ENCODE results near the gene ITIH1.

DNA sequence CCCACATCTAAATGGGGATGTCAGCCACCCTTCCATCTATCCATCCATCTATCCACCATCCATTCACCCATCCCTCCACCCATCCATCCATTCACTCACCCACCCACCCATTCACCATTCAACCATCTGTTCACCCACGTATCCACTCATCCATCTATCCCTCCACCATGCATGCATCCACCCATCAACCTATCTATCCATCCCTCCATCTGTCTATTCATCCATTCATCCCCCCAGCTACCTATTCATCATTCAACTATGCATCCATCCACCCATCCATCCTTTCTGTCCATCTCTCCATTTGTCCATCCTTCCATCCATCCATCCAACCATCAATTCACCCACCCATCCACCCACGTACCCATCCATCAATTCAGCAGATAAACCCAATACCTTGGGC is 31.8 kb downstream of the ITIH1 start:
- TF ChIP-seq, protein P1, sequence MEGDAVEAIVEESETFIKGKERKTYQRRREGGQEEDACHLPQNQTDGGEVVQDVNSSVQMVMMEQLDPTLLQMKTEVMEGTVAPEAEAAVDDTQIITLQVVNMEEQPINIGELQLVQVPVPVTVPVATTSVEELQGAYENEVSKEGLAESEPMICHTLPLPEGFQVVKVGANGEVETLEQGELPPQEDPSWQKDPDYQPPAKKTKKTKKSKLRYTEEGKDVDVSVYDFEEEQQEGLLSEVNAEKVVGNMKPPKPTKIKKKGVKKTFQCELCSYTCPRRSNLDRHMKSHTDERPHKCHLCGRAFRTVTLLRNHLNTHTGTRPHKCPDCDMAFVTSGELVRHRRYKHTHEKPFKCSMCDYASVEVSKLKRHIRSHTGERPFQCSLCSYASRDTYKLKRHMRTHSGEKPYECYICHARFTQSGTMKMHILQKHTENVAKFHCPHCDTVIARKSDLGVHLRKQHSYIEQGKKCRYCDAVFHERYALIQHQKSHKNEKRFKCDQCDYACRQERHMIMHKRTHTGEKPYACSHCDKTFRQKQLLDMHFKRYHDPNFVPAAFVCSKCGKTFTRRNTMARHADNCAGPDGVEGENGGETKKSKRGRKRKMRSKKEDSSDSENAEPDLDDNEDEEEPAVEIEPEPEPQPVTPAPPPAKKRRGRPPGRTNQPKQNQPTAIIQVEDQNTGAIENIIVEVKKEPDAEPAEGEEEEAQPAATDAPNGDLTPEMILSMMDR (IDR thresholded peaks at IDR 0.05), result no peak
- TF ChIP-seq POLR2A (IDR thresholded peaks at IDR 0.05), result no peak
